Astrocyte (in vitro differentiated cells and primary cell): ENCODE results near the gene NCOA7.

ENCODE experiments used
- EZH2 ChIP-seq: IDR thresholded peaks from 2 replicates; pipeline ENCODE4 v1.6.1; 2012; ENCODE audit warnings: mild to moderate bottlenecking, low read length, inconsistent platforms; ENCODE audit not compliant: insufficient read depth
- TF ChIP-seq, protein P1 (sequence below): IDR thresholded peaks from 2 replicates; pipeline ENCODE4 v1.5.1; 2011; ENCODE audit warnings: low read depth, mild to moderate bottlenecking, inconsistent platforms, low read length, moderate library complexity; ENCODE audit not compliant: insufficient read depth

GRCh38 chr6:125804264-125804663 is 13.5 kb downstream of the NCOA7 start:
- TF ChIP-seq, protein P1, sequence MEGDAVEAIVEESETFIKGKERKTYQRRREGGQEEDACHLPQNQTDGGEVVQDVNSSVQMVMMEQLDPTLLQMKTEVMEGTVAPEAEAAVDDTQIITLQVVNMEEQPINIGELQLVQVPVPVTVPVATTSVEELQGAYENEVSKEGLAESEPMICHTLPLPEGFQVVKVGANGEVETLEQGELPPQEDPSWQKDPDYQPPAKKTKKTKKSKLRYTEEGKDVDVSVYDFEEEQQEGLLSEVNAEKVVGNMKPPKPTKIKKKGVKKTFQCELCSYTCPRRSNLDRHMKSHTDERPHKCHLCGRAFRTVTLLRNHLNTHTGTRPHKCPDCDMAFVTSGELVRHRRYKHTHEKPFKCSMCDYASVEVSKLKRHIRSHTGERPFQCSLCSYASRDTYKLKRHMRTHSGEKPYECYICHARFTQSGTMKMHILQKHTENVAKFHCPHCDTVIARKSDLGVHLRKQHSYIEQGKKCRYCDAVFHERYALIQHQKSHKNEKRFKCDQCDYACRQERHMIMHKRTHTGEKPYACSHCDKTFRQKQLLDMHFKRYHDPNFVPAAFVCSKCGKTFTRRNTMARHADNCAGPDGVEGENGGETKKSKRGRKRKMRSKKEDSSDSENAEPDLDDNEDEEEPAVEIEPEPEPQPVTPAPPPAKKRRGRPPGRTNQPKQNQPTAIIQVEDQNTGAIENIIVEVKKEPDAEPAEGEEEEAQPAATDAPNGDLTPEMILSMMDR: no peak
- TF ChIP-seq EZH2: no peak
